Breast epithelium (tissue), 4 donors: Measurements from ENCODE around the gene MKKS. TPM values are rescaled to one million over a fixed set of nuclear protein-coding genes. Genes with fewer than 3 reads are reported as not detected.

Source experiments
- DNase-seq, 2 donors: peaks; one replicate each; pipeline ENCODE4 v3.0.0-alpha.2; 2019; ENCODE audit warnings: low spot score in 2 of 2
- H3K27ac ChIP-seq, 2 donors: fragments of 200-600 bp; sonication (generic) in 1 of 2; one replicate each; pipeline ENCODE4 v1.5.1; 2016 to 2019; ENCODE audit warnings: mild to moderate bottlenecking in 1 of 2
- H3K27me3 ChIP-seq, 2 donors: fragments of 200-600 bp; sonication (generic) in 1 of 2; one replicate each; pipeline versions ENCODE4 v1.5.1 to v1.6.0; 2017 to 2019; ENCODE audit warnings: control low read depth in 1 of 2, mild to moderate bottlenecking in 1 of 2
- H3K36me3 ChIP-seq: fragments of 200-600 bp; one replicate; pipeline ENCODE4 v1.5.1; 2019
- H3K4me1 ChIP-seq, 2 donors: fragments of 200-600 bp; sonication (generic); one replicate each; pipeline ENCODE4 v1.5.1; 2016 to 2019; ENCODE audit warnings: control low read depth in 1 of 2
- H3K4me3 ChIP-seq, 3 donors: fragments of 200-600 bp; sonication (generic); 1 replicate in 2 of 3; 2 replicates in 1 of 3; pipeline ENCODE4 v1.5.1; 2016 to 2019; ENCODE audit warnings: mild to moderate bottlenecking in 3 of 3, moderate library complexity in 2 of 3
- H3K9me3 ChIP-seq, 2 donors: fragments of 200-600 bp; sonication (generic) in 1 of 2; one replicate each; pipeline ENCODE4 v1.5.1; 2016 to 2019; ENCODE audit warnings: control low read depth in 1 of 2
- CTCF ChIP-seq, 3 donors: fragments of 450-650 bp; IDR thresholded peaks; one replicate each; pipeline ENCODE4 v1.5.1; 2016 to 2017; ENCODE audit warnings: antibody characterized with exemption in 3 of 3, mild to moderate bottlenecking in 3 of 3, moderate library complexity in 3 of 3
- POLR2A ChIP-seq: fragments of 450-650 bp; IDR thresholded peaks from one replicate; pipeline ENCODE4 v1.6.1; 2016; ENCODE audit warnings: antibody characterized with exemption, mild to moderate bottlenecking, moderate library complexity
- POLR2AphosphoS5 ChIP-seq, 3 donors: sonication (generic); formaldehyde crosslinking; IDR thresholded peaks; one replicate each; pipeline ENCODE4 v1.6.1; 2017; ENCODE audit warnings: antibody characterized with exemption in 3 of 3
- intact Hi-C: fragments of 100-400 bp; cut with DNase I; formaldehyde crosslinking; loops from one replicate; pipeline ENCODE4 v1.15.1; 2023; ENCODE audit warnings: low total_unique reads
- total RNA-seq, 3 donors: library from RNA; depleted of rRNA; stranded (reverse); fragments of >200 nt; gene quantifications; one replicate each; pipeline ENCODE4 v1.1.0, GENCODE V29; 2016

The MKKS gene
- total RNA-seq, 3 donors from 2014 or later = 12.8 to 14.9 (median 14.7) TPM

GRCh38 chr20:10369723-10370090 lies 64.3 kb downstream of the MKKS start:
- no peak for DNase-seq
- H3K4me3 ChIP-seq = no peak overlapping the region
- H3K27me3 ChIP-seq = no peaks in the 10 kb centered on the region
- TF ChIP-seq CTCF (IDR thresholded peaks at IDR 0.05) (no peak), POLR2A (no peak), POLR2AphosphoS5 (IDR thresholded peaks at IDR 0.05) (no peak)
- no peak overlapping the region for H3K27ac ChIP-seq
- no peaks in the 10 kb centered on the region for H3K36me3 ChIP-seq
- no peaks in the 10 kb centered on the region for H3K4me1 ChIP-seq
- H3K9me3 ChIP-seq = no peaks in the 10 kb centered on the region
- intact Hi-C loops = no loop called here

DNA sequence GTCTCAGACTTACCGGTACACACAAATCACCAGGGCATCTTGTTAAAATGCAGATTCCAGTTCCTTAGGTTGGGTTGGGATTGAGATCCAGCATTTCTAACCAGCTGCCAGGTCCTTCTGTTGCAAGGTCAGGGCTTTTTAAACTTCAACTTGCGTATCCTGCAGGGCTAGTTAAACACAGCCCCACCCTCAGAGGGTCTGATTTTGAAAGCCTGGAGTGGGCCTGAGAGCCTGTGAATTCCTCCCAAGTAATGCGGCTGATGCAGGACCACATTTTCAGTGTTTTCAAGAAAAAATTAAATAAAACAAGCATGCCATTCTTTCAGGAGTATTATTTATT lies 65.3 kb downstream of the MKKS start:
- DNase-seq = no peak
- Histone ChIP-seq H3K36me3 (no peaks in the 10 kb centered on the region), H3K27ac (no peak overlapping the region), H3K4me1 (no peaks in the 10 kb centered on the region), H3K9me3 (no peaks in the 10 kb centered on the region), H3K4me3 (no peak overlapping the region), H3K27me3 (no peaks in the 10 kb centered on the region)
- TF ChIP-seq POLR2A (no peak), POLR2AphosphoS5 (IDR thresholded peaks at IDR 0.05) (no peak), CTCF (IDR thresholded peaks at IDR 0.05) (no peak)
- intact Hi-C loops = no loop called here

DNA sequence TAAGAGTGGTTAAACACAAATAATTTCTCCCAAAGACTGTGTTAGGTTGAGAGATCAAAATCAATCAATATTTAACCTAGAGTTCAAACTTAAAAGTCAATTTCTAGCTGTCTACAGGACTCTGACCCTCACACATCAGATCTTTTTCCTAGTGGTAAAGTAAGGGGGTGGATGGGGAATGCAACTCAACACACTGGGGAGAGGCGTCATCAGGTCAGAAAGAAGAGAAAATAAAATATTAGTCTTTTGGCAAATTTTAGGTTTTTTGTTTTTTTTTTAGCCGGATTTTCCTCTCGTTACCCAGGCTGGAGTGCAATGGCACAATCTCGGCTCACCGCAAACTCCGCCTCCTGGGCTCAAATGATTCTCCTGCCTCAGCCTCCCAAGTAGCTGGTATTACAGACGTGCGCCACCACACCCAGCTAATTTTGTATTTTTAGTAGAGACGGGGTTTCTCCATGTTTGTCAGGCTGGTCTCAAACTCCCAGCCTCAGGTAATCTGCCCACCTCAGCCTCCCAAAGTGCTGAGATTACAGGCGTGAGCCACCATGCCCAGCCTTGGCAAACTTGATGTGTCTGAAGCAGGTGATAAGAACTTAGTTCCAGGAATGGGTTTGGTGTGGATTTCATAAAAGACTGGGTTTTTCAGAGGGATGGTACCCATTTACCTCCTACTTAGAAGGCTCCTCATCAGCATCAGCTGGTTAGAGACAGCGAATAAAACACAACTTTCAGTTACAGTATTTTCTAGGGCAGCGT lies 65.9 kb downstream of the MKKS start:
- Histone ChIP-seq H3K4me3 (no peak overlapping the region), H3K27me3 (no peaks in the 10 kb centered on the region), H3K27ac (no peak overlapping the region), H3K9me3 (no peaks in the 10 kb centered on the region), H3K36me3 (no peaks in the 10 kb centered on the region), H3K4me1 (no peaks in the 10 kb centered on the region)
- intact Hi-C loops = no loop called here
- DNase-seq = no peak
- TF ChIP-seq POLR2AphosphoS5 (IDR thresholded peaks at IDR 0.05) = no peak
- TF ChIP-seq CTCF (IDR thresholded peaks at IDR 0.05) = no peak
- TF ChIP-seq POLR2A = no peak

- no peak for TF ChIP-seq CTCF (IDR thresholded peaks at IDR 0.05)
- TF ChIP-seq POLR2AphosphoS5 (IDR thresholded peaks at IDR 0.05) = no peak
- no peak for TF ChIP-seq POLR2A
- no peaks in the 10 kb centered on the region for H3K4me1 ChIP-seq
- intact Hi-C loops = no loop called here
These were observed 66.4 kb downstream of the MKKS start for GRCh38 chr20:10367693-10367942.

DNA sequence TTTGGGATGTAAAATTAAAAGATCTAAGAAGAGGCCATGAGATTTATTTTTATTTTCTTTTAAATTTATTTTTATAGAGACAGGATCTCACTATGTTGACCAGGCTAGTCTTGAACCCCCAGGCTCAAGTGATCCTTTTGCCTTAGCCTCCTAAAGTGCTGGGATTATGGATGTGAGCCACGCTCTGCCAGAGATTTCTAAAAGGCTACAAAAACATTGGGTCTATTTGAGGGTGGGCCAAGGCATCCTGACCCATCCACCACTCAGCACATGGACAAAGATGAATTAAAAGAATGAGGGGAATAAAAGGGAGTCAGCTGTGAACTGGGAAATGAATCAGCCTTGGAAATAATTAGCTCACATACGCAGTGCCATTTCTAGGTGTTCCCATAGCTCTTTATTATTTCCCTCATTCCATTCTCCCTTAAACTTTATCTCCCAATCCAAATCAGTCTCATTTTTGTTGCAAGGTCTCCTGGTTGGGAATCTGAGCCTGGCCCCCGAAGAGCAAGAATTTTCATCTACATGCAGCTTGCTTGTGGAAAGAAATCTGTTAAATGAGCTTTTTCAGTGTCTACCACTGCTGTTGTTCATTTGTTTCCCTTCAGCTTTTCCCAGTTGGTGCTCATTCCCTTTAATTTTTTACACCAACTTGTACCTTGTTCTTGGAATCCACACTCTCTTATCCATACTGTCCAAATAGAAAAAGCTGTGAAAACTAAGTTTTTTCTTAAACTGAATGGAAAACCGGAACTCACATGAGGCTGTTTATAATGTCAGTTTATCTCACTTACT lies 66.9 kb downstream of the MKKS start:
- Histone ChIP-seq H3K4me3 (no peak overlapping the region), H3K36me3 (no peaks in the 10 kb centered on the region), H3K4me1 (no peaks in the 10 kb centered on the region), H3K27ac (no peak overlapping the region), H3K27me3 (no peaks in the 10 kb centered on the region), H3K9me3 (no peaks in the 10 kb centered on the region)
- no peak for DNase-seq
- intact Hi-C loops = no loop called here
- TF ChIP-seq POLR2A = no peak
- no peak for TF ChIP-seq POLR2AphosphoS5 (IDR thresholded peaks at IDR 0.05)
- TF ChIP-seq CTCF (IDR thresholded peaks at IDR 0.05) = no peak

More at GRCh38 chr20:10367693-10367942, 66.4 kb downstream of the MKKS start:
- Histone ChIP-seq H3K27me3 (no peaks in the 10 kb centered on the region), H3K36me3 (no peaks in the 10 kb centered on the region), H3K4me3 (no peak overlapping the region), H3K9me3 (no peaks in the 10 kb centered on the region), H3K27ac (no peak overlapping the region)
- DNase-seq = no peak
